Activated CD8-positive, alpha-beta T cell treated with anti-CD3 and anti-CD28 coated beads for 36 hours (primary cell): ENCODE data around the gene COL6A1. TPM values are rescaled to one million over a fixed set of nuclear protein-coding genes. Genes with fewer than 3 reads are reported as not detected.

Source experiments
- ATAC-seq: fragments of 200-7000 bp; cut with Tn5 transposase; one replicate; pipeline ENCODE4 v1.10.0; 2021; ENCODE audit warnings: mild to moderate bottlenecking, moderate library complexity
- CTCF ChIA-PET: fragments of 350-600 bp; sonication (Branson Sonifier 250); formaldehyde crosslinking; loops from one replicate; lab custom pipeline; 2021; ENCODE audit warnings: antibody characterized with exemption; lab: Charles Lee
- POLR2A ChIA-PET: fragments of 350-600 bp; sonication (Branson Sonifier 250); formaldehyde crosslinking; loops from one replicate; lab custom pipeline; 2021; ENCODE audit warnings: antibody characterized with exemption; lab: Charles Lee
- DNase-seq: peaks from one replicate; pipeline ENCODE4 v3.0.0-alpha.2; 2020
- H3K27ac Mint-ChIP-seq: one replicate; pipeline ENCODE4 v1.8.0; 2021; ENCODE audit warnings: mild to moderate bottlenecking, mixed read lengths
- H3K27me3 Mint-ChIP-seq: one replicate; pipeline ENCODE4 v1.8.0; 2021; ENCODE audit warnings: mixed read lengths
- H3K36me3 Mint-ChIP-seq: one replicate; pipeline ENCODE4 v1.8.0; 2021; ENCODE audit warnings: low read depth, mixed read lengths
- H3K4me1 Mint-ChIP-seq: one replicate; pipeline ENCODE4 v1.8.0; 2021; ENCODE audit warnings: low read depth, mixed read lengths
- H3K4me3 Mint-ChIP-seq: one replicate; pipeline ENCODE4 v1.8.0; 2021; ENCODE audit warnings: mild to moderate bottlenecking, moderate library complexity, mixed read lengths
- H3K9me3 Mint-ChIP-seq: one replicate; pipeline ENCODE4 v1.8.0; 2021; ENCODE audit warnings: mixed read lengths
- CTCF ChIP-seq: fragments of 200-600 bp; IDR thresholded peaks from one replicate; pipeline ENCODE4 v1.8.0; 2022; ENCODE audit warnings: antibody characterized with exemption, mild to moderate bottlenecking
- intact Hi-C: fragments of 100-400 bp; cut with micrococcal nuclease; formaldehyde crosslinking; loops from one replicate; pipeline ENCODE4 v1.10.0; 2022
- total RNA-seq, 2 experiments: library from RNA; stranded (reverse); gene quantifications; one replicate each; pipeline ENCODE4 v1.2.3, GENCODE V29; 2021

The COL6A1 gene
- total RNA-seq, 2 experiments from 2014 or later, result 4.1 to 5.2 TPM

- Mint-ChIP-seq H3K4me1 (no peaks in the 10 kb centered on the region), H3K4me3 (no peak overlapping the region), H3K36me3 (no peaks in the 10 kb centered on the region), H3K27ac (no peak overlapping the region), H3K9me3 (no peaks in the 10 kb centered on the region), H3K27me3 (no peaks in the 10 kb centered on the region)
- intact Hi-C loops, result no loop called here
- ATAC-seq (no peak), DNase-seq (no peak)
- ChIA-PET CTCF (interaction anchor here (1.2 kb wide), 1 partner anchor 25 kb away, joined by 3 read pairs; no protein-coding TSS in a partner anchor), POLR2A (no interaction called here)
- no peak for TF ChIP-seq CTCF
These were observed 35.7 kb upstream of the COL6A1 start for GRCh38 chr21:45945868-45946210.

- Mint-ChIP-seq H3K27ac (no peak overlapping the region), H3K9me3 (no peaks in the 10 kb centered on the region), H3K4me3 (no peak overlapping the region), H3K27me3 (no peaks in the 10 kb centered on the region), H3K4me1 (no peaks in the 10 kb centered on the region), H3K36me3 (no peaks in the 10 kb centered on the region)
- ChIA-PET CTCF (interaction anchor here (0.8 kb wide), 1 partner anchor 98 kb away, joined by 3 read pairs; no protein-coding TSS in a partner anchor), POLR2A (no interaction called here)
- intact Hi-C loops, result no loop called here
- TF ChIP-seq CTCF, result no peak
- DNase-seq (no peak), ATAC-seq (no peak)
These were observed 34.3 kb upstream of the COL6A1 start for GRCh38 chr21:45947296-45947695.

- ATAC-seq (no peak), DNase-seq (no peak)
- peaks cover 2% of the 10 kb centered on the region for H3K27me3 Mint-ChIP-seq
- CTCF ChIA-PET, result interaction anchor here (0.8 kb wide), 1 partner anchor 99 kb away, joined by 3 read pairs; no protein-coding TSS in a partner anchor
- H3K27ac Mint-ChIP-seq, result no peak overlapping the region
- no peak for TF ChIP-seq CTCF
- no peaks in the 10 kb centered on the region for H3K4me1 Mint-ChIP-seq
- no peak overlapping the region for H3K4me3 Mint-ChIP-seq
- no peaks in the 10 kb centered on the region for H3K9me3 Mint-ChIP-seq
- intact Hi-C loops, result no loop called here
- no peaks in the 10 kb centered on the region for H3K36me3 Mint-ChIP-seq
- POLR2A ChIA-PET, result no interaction called here
These were observed 33.8 kb upstream of the COL6A1 start for GRCh38 chr21:45947716-45948255.

GRCh38 chr21:45948576-45949141, 32.9 kb upstream of the COL6A1 start:
- Mint-ChIP-seq H3K4me1 (no peaks in the 10 kb centered on the region), H3K27ac (no peak overlapping the region), H3K9me3 (no peaks in the 10 kb centered on the region), H3K27me3 (peaks cover 5% of the 10 kb centered on the region), H3K36me3 (no peaks in the 10 kb centered on the region), H3K4me3 (no peak overlapping the region)
- no peak for TF ChIP-seq CTCF
- DNase-seq (no peak), ATAC-seq (no peak)
- POLR2A ChIA-PET, result interaction anchor here (0.6 kb wide), 1 partner anchor 210 kb away, joined by 3 read pairs; no protein-coding TSS in a partner anchor
- intact Hi-C loops, result no loop called here
- CTCF ChIA-PET, result no interaction called here

GRCh38 chr21:45949928-45950739, 31.4 kb upstream of the COL6A1 start:
- intact Hi-C loops, result no loop called here
- no peak overlapping the region for H3K4me3 Mint-ChIP-seq
- H3K4me1 Mint-ChIP-seq, result no peaks in the 10 kb centered on the region
- TF ChIP-seq CTCF, result no peak
- H3K9me3 Mint-ChIP-seq, result no peaks in the 10 kb centered on the region
- peaks cover 5% of the 10 kb centered on the region for H3K27me3 Mint-ChIP-seq
- ChIA-PET CTCF (interaction anchor here (0.8 kb wide), 1 partner anchor 21 kb away, joined by 3 read pairs; no protein-coding TSS in a partner anchor), POLR2A (no interaction called here)
- DNase-seq (no peak), ATAC-seq (no peak)
- no peak overlapping the region for H3K27ac Mint-ChIP-seq
- no peaks in the 10 kb centered on the region for H3K36me3 Mint-ChIP-seq
